ENCODE results near the gene P4HB. TPM values are rescaled to one million over a fixed set of nuclear protein-coding genes. Genes with fewer than 3 reads are reported as not detected.

P4HB gene
- total and polyA plus RNA-seq, 10 of the 15 experiments (the other 5 are each of a cell fraction or from before 2014, with no cell fraction given) = 4.7 to 549 (median 361) TPM

DNA sequence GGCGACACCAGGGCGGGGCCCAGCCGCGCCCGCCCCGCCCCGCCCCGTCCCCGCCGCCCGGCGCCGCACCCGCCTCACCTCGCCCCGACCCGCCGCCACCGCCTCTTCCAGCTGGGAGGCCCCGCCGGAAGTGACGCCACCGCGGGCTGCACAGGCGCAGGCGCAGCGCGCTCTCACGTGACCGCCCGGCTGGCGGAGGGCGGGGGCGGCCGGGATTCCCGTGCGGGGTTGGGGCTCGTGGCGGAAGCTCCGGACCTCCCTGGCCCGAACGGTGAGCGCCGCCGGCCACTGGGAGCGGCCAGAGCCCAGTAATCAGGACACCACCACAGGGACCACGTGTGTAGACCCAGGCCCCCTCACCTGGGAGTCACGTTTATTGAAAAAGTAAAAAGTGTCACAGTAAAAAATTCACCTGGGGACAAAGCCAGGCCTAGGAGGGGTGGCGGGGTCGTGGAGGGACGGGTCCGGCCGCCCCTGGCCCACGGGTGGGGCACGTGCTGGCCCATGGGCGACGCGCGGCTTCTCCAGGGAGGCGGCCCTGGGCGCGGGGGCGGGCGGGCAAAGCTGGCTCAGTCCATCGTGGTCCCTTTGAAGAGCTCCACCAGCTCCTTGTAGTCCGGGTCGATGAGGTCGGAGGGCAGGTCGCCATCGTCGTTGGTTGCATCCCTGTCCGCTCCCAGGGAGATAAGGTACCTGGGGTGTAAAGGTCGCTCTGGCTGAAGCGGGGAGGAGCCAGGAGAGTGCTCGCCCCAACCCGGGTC is 27.0 kb downstream of the P4HB start, which contains the start of gene MCRIP1 (continued):
- TF ChIP-seq, protein P1, sequence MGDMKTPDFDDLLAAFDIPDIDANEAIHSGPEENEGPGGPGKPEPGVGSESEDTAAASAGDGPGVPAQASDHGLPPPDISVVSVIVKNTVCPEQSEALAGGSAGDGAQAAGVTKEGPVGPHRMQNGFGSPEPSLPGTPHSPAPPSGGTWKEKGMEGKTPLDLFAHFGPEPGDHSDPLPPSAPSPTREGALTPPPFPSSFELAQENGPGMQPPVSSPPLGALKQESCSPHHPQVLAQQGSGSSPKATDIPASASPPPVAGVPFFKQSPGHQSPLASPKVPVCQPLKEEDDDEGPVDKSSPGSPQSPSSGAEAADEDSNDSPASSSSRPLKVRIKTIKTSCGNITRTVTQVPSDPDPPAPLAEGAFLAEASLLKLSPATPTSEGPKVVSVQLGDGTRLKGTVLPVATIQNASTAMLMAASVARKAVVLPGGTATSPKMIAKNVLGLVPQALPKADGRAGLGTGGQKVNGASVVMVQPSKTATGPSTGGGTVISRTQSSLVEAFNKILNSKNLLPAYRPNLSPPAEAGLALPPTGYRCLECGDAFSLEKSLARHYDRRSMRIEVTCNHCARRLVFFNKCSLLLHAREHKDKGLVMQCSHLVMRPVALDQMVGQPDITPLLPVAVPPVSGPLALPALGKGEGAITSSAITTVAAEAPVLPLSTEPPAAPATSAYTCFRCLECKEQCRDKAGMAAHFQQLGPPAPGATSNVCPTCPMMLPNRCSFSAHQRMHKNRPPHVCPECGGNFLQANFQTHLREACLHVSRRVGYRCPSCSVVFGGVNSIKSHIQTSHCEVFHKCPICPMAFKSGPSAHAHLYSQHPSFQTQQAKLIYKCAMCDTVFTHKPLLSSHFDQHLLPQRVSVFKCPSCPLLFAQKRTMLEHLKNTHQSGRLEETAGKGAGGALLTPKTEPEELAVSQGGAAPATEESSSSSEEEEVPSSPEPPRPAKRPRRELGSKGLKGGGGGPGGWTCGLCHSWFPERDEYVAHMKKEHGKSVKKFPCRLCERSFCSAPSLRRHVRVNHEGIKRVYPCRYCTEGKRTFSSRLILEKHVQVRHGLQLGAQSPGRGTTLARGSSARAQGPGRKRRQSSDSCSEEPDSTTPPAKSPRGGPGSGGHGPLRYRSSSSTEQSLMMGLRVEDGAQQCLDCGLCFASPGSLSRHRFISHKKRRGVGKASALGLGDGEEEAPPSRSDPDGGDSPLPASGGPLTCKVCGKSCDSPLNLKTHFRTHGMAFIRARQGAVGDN (IDR thresholded peaks at IDR 0.05) = peak; percentile 63; the same call in 1 of the 2 replicates
- TF ChIP-seq HDGF (IDR thresholded peaks at IDR 0.05) = no peak
- no peak for TF ChIP-seq TCF7 (IDR thresholded peaks at IDR 0.05; ENCODE audit: borderline replicate concordance)
- peak; percentile 98 to 100 for TF ChIP-seq BHLHE40 (IDR thresholded peaks at IDR 0.05; ENCODE audit: borderline replicate concordance in 1 of 2, low read depth in 2 of 2, low read length in 1 of 2)
- TF ChIP-seq NR2F1 (conservative IDR thresholded peaks at IDR 0.05) = peak; percentile 64
- peak; percentile 60; the same call in 1 of the 2 replicates for TF ChIP-seq TCF12 (IDR thresholded peaks at IDR 0.05; ENCODE audit: low read depth, low read length)
- TF ChIP-seq, protein P2, sequence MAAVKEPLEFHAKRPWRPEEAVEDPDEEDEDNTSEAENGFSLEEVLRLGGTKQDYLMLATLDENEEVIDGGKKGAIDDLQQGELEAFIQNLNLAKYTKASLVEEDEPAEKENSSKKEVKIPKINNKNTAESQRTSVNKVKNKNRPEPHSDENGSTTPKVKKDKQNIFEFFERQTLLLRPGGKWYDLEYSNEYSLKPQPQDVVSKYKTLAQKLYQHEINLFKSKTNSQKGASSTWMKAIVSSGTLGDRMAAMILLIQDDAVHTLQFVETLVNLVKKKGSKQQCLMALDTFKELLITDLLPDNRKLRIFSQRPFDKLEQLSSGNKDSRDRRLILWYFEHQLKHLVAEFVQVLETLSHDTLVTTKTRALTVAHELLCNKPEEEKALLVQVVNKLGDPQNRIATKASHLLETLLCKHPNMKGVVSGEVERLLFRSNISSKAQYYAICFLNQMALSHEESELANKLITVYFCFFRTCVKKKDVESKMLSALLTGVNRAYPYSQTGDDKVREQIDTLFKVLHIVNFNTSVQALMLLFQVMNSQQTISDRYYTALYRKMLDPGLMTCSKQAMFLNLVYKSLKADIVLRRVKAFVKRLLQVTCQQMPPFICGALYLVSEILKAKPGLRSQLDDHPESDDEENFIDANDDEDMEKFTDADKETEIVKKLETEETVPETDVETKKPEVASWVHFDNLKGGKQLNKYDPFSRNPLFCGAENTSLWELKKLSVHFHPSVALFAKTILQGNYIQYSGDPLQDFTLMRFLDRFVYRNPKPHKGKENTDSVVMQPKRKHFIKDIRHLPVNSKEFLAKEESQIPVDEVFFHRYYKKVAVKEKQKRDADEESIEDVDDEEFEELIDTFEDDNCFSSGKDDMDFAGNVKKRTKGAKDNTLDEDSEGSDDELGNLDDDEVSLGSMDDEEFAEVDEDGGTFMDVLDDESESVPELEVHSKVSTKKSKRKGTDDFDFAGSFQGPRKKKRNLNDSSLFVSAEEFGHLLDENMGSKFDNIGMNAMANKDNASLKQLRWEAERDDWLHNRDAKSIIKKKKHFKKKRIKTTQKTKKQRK (IDR thresholded peaks at IDR 0.05; ENCODE audit: low read depth, low read length) = no peak
- TF ChIP-seq, protein P3, sequence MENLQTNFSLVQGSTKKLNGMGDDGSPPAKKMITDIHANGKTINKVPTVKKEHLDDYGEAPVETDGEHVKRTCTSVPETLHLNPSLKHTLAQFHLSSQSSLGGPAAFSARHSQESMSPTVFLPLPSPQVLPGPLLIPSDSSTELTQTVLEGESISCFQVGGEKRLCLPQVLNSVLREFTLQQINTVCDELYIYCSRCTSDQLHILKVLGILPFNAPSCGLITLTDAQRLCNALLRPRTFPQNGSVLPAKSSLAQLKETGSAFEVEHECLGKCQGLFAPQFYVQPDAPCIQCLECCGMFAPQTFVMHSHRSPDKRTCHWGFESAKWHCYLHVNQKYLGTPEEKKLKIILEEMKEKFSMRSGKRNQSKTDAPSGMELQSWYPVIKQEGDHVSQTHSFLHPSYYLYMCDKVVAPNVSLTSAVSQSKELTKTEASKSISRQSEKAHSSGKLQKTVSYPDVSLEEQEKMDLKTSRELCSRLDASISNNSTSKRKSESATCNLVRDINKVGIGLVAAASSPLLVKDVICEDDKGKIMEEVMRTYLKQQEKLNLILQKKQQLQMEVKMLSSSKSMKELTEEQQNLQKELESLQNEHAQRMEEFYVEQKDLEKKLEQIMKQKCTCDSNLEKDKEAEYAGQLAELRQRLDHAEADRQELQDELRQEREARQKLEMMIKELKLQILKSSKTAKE (IDR thresholded peaks at IDR 0.05; ENCODE audit: low read depth, poor library complexity, severe bottlenecking) = no peak
- TF ChIP-seq BCL11A (IDR thresholded peaks at IDR 0.05; ENCODE audit: low read depth, low read length) = no peak
- TF ChIP-seq POLR2A (IDR thresholded peaks at IDR 0.05; ENCODE audit: low read depth, low read length) = peak; percentile 93
- TF ChIP-seq RCOR1 (conservative IDR thresholded peaks at IDR 0.05; ENCODE audit: low read depth, low read length) = no peak
- peak; percentile 24; the same call in 1 of the 2 replicates for TF ChIP-seq DPF2 (IDR thresholded peaks at IDR 0.05)
- peak; percentile 67 for TF ChIP-seq KLF5 (IDR thresholded peaks at IDR 0.05; ENCODE audit: partially characterized antibody)
- no peak for TF ChIP-seq SMAD1 (IDR thresholded peaks at IDR 0.05; ENCODE audit: low read depth, partially characterized antibody)
- TF ChIP-seq YY1 (IDR thresholded peaks at IDR 0.05; ENCODE audit: low read depth, low read length) = peak; percentile 22
- TF ChIP-seq SIN3A (IDR thresholded peaks at IDR 0.05; ENCODE audit: low read depth, low read length) = peak; percentile 56; the same call in 1 of the 2 replicates
- peak; percentile 87 for TF ChIP-seq MXI1 (IDR thresholded peaks at IDR 0.05; ENCODE audit: low read depth, low read length)
- peak; percentile 79 for TF ChIP-seq POLR2AphosphoS5 (IDR thresholded peaks at IDR 0.05; ENCODE audit: low read length)
- TF ChIP-seq, protein P4, sequence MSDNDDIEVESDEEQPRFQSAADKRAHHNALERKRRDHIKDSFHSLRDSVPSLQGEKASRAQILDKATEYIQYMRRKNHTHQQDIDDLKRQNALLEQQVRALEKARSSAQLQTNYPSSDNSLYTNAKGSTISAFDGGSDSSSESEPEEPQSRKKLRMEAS (IDR thresholded peaks at IDR 0.05; ENCODE audit: low read depth, low read length) = peak; percentile 71; the same call in 1 of the 2 replicates
- peak; percentile 81 for TF ChIP-seq NRF1 (conservative IDR thresholded peaks at IDR 0.05; ENCODE audit: low read depth, low read length)
- no peak for TF ChIP-seq HDAC2 (IDR thresholded peaks at IDR 0.05)
- peak; percentile 68; the same call in 1 of the 2 replicates for TF ChIP-seq RB1 (IDR thresholded peaks at IDR 0.05; ENCODE audit: borderline replicate concordance)
